Thyroid gland (tissue), 4 donors: ENCODE data around the gene PXT1. TPM values are rescaled to one million over a fixed set of nuclear protein-coding genes. Genes with fewer than 3 reads are reported as not detected.

Experiments
- DNase-seq, 2 donors: peaks; one replicate each; pipeline ENCODE4 v3.0.0-alpha.2; 2019
- H3K27ac ChIP-seq, 3 donors: fragments of 200-600 bp; sonication (generic); 1 replicate in 2 of 3; 2 replicates in 1 of 3; pipeline ENCODE4 v1.5.1; 2016 to 2019; ENCODE audit warnings: mild to moderate bottlenecking in 1 of 3, moderate library complexity in 1 of 3
- H3K27me3 ChIP-seq: fragments of 200-600 bp; sonication (generic); one replicate; pipeline ENCODE4 v1.5.1; 2019
- H3K36me3 ChIP-seq, 2 donors: fragments of 200-600 bp; sonication (generic); one replicate each; pipeline ENCODE4 v1.5.1; 2016 to 2019
- H3K4me1 ChIP-seq, 2 donors: fragments of 200-600 bp; sonication (generic); one replicate each; pipeline ENCODE4 v1.5.1; 2017 to 2019
- H3K4me3 ChIP-seq, 3 donors: fragments of 200-600 bp; sonication (generic); replicated peaks in 1 of 3; 1 replicate in 2 of 3; 2 replicates in 1 of 3; pipeline ENCODE4 v1.5.1; 2016; ENCODE audit warnings: mild to moderate bottlenecking in 1 of 3
- H3K9me3 ChIP-seq: fragments of 200-600 bp; sonication (generic); one replicate; pipeline ENCODE4 v1.5.1; 2017
- CTCF ChIP-seq, 6 experiments: fragments of 200-600 bp in 3 of 6; fragments of 450-650 bp in 3 of 6; sonication (generic) in 3 of 6; IDR thresholded peaks; one replicate each; pipeline ENCODE4 v1.5.1; 2016 to 2019; ENCODE audit warnings: antibody characterized with exemption in 6 of 6, mild to moderate bottlenecking in 2 of 6, inconsistent platforms in 1 of 6, moderate library complexity in 1 of 6
- POLR2A ChIP-seq, 2 donors: fragments of 450-650 bp; IDR thresholded peaks; one replicate each; pipeline ENCODE4 v1.6.1; 2017; ENCODE audit warnings: antibody characterized with exemption in 2 of 2, mild to moderate bottlenecking in 2 of 2, moderate library complexity in 1 of 2
- WGBS, 2 donors: methylation state at CpG; one replicate each; pipeline ENCODE4 v1.1.5; 2017; 5-methylcytosine and 5-hydroxymethylcytosine counted together
- intact Hi-C: fragments of 100-400 bp; cut with DNase I; formaldehyde crosslinking; loops from one replicate; pipeline ENCODE4 v1.15.1; 2023
- total RNA-seq, 4 donors: library from RNA; depleted of rRNA; stranded (reverse); fragments of >200 nt; gene quantifications; one replicate each; pipeline ENCODE4 v1.2.3, GENCODE V29; 2016

PXT1 gene
- total RNA-seq, 4 donors from 2014 or later, result not detected

- Histone ChIP-seq H3K9me3 (no peaks in the 10 kb centered on the region), H3K27me3 (no peaks in the 10 kb centered on the region), H3K4me1 (peaks cover 0 to 18% of the 10 kb centered on the region in 2 donors), H3K27ac (no peak overlapping the region), H3K4me3 (no peak overlapping the region), H3K36me3 (no peaks in the 10 kb centered on the region)
- DNase-seq, result no peak
- TF ChIP-seq CTCF (IDR thresholded peaks at IDR 0.05) (no peak), POLR2A (IDR thresholded peaks at IDR 0.05) (no peak)
- intact Hi-C loops, result loop anchor here (5.0 to 10.0 kb wide), 2 partner anchors 239 to 336 kb away; partner anchors contain the start of genes MAPK14 and SLC26A8
- 84 to 88% methylated on average over 11 of the region's 11 CpGs for WGBS, 2 donors
Measured at GRCh38 chr6:36361071-36361470, 81.6 kb downstream of the PXT1 start.

GRCh38 chr6:36360241-36361054 lies 82.2 kb downstream of the PXT1 start:
- Histone ChIP-seq H3K4me1 (peaks cover 0 to 18% of the 10 kb centered on the region in 2 donors), H3K36me3 (no peaks in the 10 kb centered on the region), H3K27ac (no peak overlapping the region), H3K9me3 (no peaks in the 10 kb centered on the region), H3K27me3 (no peaks in the 10 kb centered on the region), H3K4me3 (no peak overlapping the region)
- 20 to 23% methylated on average over 9 to 10 of the region's 10 CpGs for whole genome bisulfite sequencing, 2 donors
- intact Hi-C loops, result loop anchor here (5.0 to 10.0 kb wide), 2 partner anchors 238 to 336 kb away; partner anchors contain the start of genes MAPK14 and SLC26A8
- DNase-seq, result peak; percentile 74 to 76
- TF ChIP-seq POLR2A (IDR thresholded peaks at IDR 0.05) (no peak), CTCF (IDR thresholded peaks at IDR 0.05) (peak; percentile 70 to 88 (median 77))

- intact Hi-C loops, result no loop called here
- WGBS, 2 donors, result 27 to 30% methylated on average over 4 of the region's 4 CpGs
- Histone ChIP-seq H3K27ac (peak overlapping the region in 1 of 3 donors; percentile 26), H3K36me3 (no peaks in the 10 kb centered on the region), H3K27me3 (no peaks in the 10 kb centered on the region), H3K9me3 (no peaks in the 10 kb centered on the region), H3K4me1 (peaks cover 0 to 18% of the 10 kb centered on the region in 2 donors), H3K4me3 (no peak overlapping the region)
- TF ChIP-seq CTCF (IDR thresholded peaks at IDR 0.05), result no peak
- no peak for TF ChIP-seq POLR2A (IDR thresholded peaks at IDR 0.05)
- DNase-seq, result peak; percentile 14 to 17
Measured at GRCh38 chr6:36358226-36358915, 84.3 kb downstream of the PXT1 start.

- intact Hi-C loops, result no loop called here
- TF ChIP-seq CTCF (IDR thresholded peaks at IDR 0.05) (no peak), POLR2A (IDR thresholded peaks at IDR 0.05) (no peak)
- no peak overlapping the region for H3K4me3 ChIP-seq
- no peak for DNase-seq
- no peaks in the 10 kb centered on the region for H3K27me3 ChIP-seq
- H3K36me3 ChIP-seq, result no peaks in the 10 kb centered on the region
- no peaks in the 10 kb centered on the region for H3K9me3 ChIP-seq
- peaks cover 0 to 18% of the 10 kb centered on the region in 2 donors for H3K4me1 ChIP-seq
- 86 to 91% methylated on average over 3 of the region's 3 CpGs for WGBS, 2 donors
- no peak overlapping the region for H3K27ac ChIP-seq
Measured at GRCh38 chr6:36357872-36358225, 84.8 kb downstream of the PXT1 start.

- Histone ChIP-seq H3K36me3 (no peaks in the 10 kb centered on the region), H3K9me3 (no peaks in the 10 kb centered on the region), H3K27ac (no peak overlapping the region), H3K27me3 (no peaks in the 10 kb centered on the region), H3K4me1 (peaks cover 0 to 18% of the 10 kb centered on the region in 2 donors), H3K4me3 (no peak overlapping the region)
- intact Hi-C loops, result no loop called here
- no peak for TF ChIP-seq CTCF (IDR thresholded peaks at IDR 0.05)
- no peak for TF ChIP-seq POLR2A (IDR thresholded peaks at IDR 0.05)
- WGBS, 2 donors, result 72 to 87% methylated on average over 4 of the region's 4 CpGs
- no peak for DNase-seq
Measured at GRCh38 chr6:36355819-36356218, 86.8 kb downstream of the PXT1 start.
